CD14-positive monocyte (primary cell): ENCODE measurements around the gene ACY1. TPM values are rescaled to one million over a fixed set of nuclear protein-coding genes. Genes with fewer than 3 reads are reported as not detected.

Experiments used
- DNase-seq, 3 donors: peaks; one replicate each; pipeline ENCODE4 v3.0.0-alpha.2; 2011 to 2022
- H2AFZ ChIP-seq: 2 replicates; pipeline ENCODE4 v1.6.0; 2012; ENCODE audit warnings: mild to moderate bottlenecking, low read depth, low read length, inconsistent platforms; ENCODE audit not compliant: insufficient read depth, poor library complexity, severe bottlenecking
- H3K27ac ChIP-seq, 2 donors: 1 replicate in 1 of 2; 2 replicates in 1 of 2; pipeline ENCODE4 v1.5.1; 2012 to 2013; ENCODE audit warnings: low read length in 2 of 2, control low read depth in 1 of 2, inconsistent platforms in 1 of 2, low read depth in 1 of 2, mild to moderate bottlenecking in 1 of 2
- H3K27me3 ChIP-seq, 2 donors: one replicate each; pipeline versions ENCODE4 v1.6.0 to v1.6.1; 2011 to 2013; ENCODE audit warnings: low read length in 2 of 2; ENCODE audit not compliant: control insufficient read depth in 2 of 2, insufficient read depth in 2 of 2
- H3K36me3 ChIP-seq, 2 donors: replicated peaks in 1 of 2; 1 replicate in 1 of 2; 2 replicates in 1 of 2; pipeline versions ENCODE4 v1.5.1 to v1.6.1; 2012 to 2013; ENCODE audit warnings: low read length in 2 of 2, control low read depth in 1 of 2, inconsistent platforms in 1 of 2, mild to moderate bottlenecking in 1 of 2; ENCODE audit not compliant: insufficient read depth in 2 of 2, control insufficient read depth in 1 of 2
- H3K4me1 ChIP-seq, 2 donors: 1 replicate in 1 of 2; 2 replicates in 1 of 2; pipeline versions ENCODE4 v1.5.1 to v1.6.1; 2012 to 2013; ENCODE audit warnings: low read length in 2 of 2, control low read depth in 1 of 2, inconsistent platforms in 1 of 2, mild to moderate bottlenecking in 1 of 2, moderate library complexity in 1 of 2; ENCODE audit not compliant: insufficient read depth in 2 of 2, control insufficient read depth in 1 of 2
- H3K4me2 ChIP-seq: replicated peaks from 2 replicates; pipeline ENCODE3; 2012; ENCODE audit warnings: low read length, moderate library complexity, mild to moderate bottlenecking; ENCODE audit not compliant: poor library complexity, severe bottlenecking; ENCODE audit errors: extremely low read depth
- H3K4me3 ChIP-seq, 3 experiments: fragments of 200-600 bp in 1 of 3; sonication (generic) in 1 of 3; replicated peaks in 1 of 3; 1 replicate in 2 of 3; 2 replicates in 1 of 3; pipeline ENCODE4 v1.5.1; 2011 to 2013; ENCODE audit warnings: low read length in 3 of 3, mild to moderate bottlenecking in 3 of 3, control low read depth in 2 of 3, low read depth in 2 of 3, inconsistent platforms in 1 of 3, moderate library complexity in 1 of 3
- H3K79me2 ChIP-seq: 2 replicates; pipeline ENCODE4 v1.6.0; 2012; ENCODE audit warnings: mild to moderate bottlenecking, control low read depth, inconsistent platforms, low read length, moderate library complexity; ENCODE audit not compliant: insufficient read depth
- H3K9ac ChIP-seq: 2 replicates; pipeline ENCODE4 v1.6.0; 2017; ENCODE audit warnings: low read length, mild to moderate bottlenecking; ENCODE audit not compliant: insufficient read depth, poor library complexity, severe bottlenecking
- H3K9me3 ChIP-seq, 2 donors: replicated peaks in 1 of 2; 1 replicate in 1 of 2; 2 replicates in 1 of 2; pipeline versions ENCODE4 v1.5.1 to v1.6.1; 2012 to 2013; ENCODE audit warnings: low read length in 2 of 2, control low read depth in 1 of 2; ENCODE audit not compliant: control insufficient read depth in 1 of 2, insufficient read depth in 1 of 2
- H4K20me1 ChIP-seq: 2 replicates; pipeline ENCODE4 v1.6.0; 2012; ENCODE audit warnings: mild to moderate bottlenecking, low read length, control low read depth, moderate library complexity; ENCODE audit not compliant: insufficient read depth
- H3K27ac Mint-ChIP-seq, 7 donors: one replicate each; pipeline ENCODE4 v1.8.0; 2020; ENCODE audit warnings: mild to moderate bottlenecking in 7 of 7, mixed read lengths in 7 of 7, moderate library complexity in 6 of 7, inconsistent platforms in 2 of 7
- H3K27me3 Mint-ChIP-seq, 3 donors: one replicate each; pipeline ENCODE4 v1.8.0; 2021 to 2022; ENCODE audit warnings: low read depth in 3 of 3, mild to moderate bottlenecking in 3 of 3, mixed read lengths in 3 of 3, moderate library complexity in 3 of 3, inconsistent platforms in 1 of 3
- H3K36me3 Mint-ChIP-seq, 2 donors: one replicate each; pipeline ENCODE4 v1.8.0; 2020; ENCODE audit warnings: mixed read lengths in 2 of 2, inconsistent platforms in 1 of 2, mild to moderate bottlenecking in 1 of 2
- H3K4me1 Mint-ChIP-seq: one replicate; pipeline ENCODE4 v1.8.0; 2020; ENCODE audit warnings: mild to moderate bottlenecking, mixed read lengths
- H3K4me3 Mint-ChIP-seq, 2 donors: one replicate each; pipeline ENCODE4 v1.8.0; 2020; ENCODE audit warnings: mild to moderate bottlenecking in 2 of 2, mixed read lengths in 2 of 2, moderate library complexity in 1 of 2
- H3K9me3 Mint-ChIP-seq, 7 donors: one replicate each; pipeline ENCODE4 v1.8.0; 2020 to 2022; ENCODE audit warnings: mixed read lengths in 7 of 7, mild to moderate bottlenecking in 6 of 7, moderate library complexity in 6 of 7, inconsistent platforms in 2 of 7
- WGBS: methylation state at CpG from one replicate; pipeline ENCODE4 v1.1.5; 2013; ENCODE audit warnings: missing lambda C conversion rate; ENCODE audit not compliant: insufficient coverage; 5-methylcytosine and 5-hydroxymethylcytosine counted together
- intact Hi-C, 2 donors: fragments of 100-400 bp; cut with micrococcal nuclease; formaldehyde crosslinking; loops; one replicate each; pipeline versions ENCODE4 v1.15.0 to v1.15.1; 2023
- polyA plus RNA-seq, 3 donors: library from polyadenylated mRNA; depleted of rRNA in 1 of 3; unstranded in 2 of 3; stranded (reverse) in 1 of 3; fragments of 300-500 nt in 2 of 3; fragments of >200 nt in 1 of 3; fragmentation: Illumina TruSeq in 2 of 3; gene quantifications; 1 replicate in 2 of 3; 2 replicates in 1 of 3; pipeline ENCODE4 v1.2.3, GENCODE V29; 2012 to 2021
- TF ChIP-seq, protein P1 (sequence below): fragments of 200-600 bp; IDR thresholded peaks from one replicate; pipeline ENCODE4 v1.8.0; 2022; ENCODE audit warnings: antibody characterized with exemption, mild to moderate bottlenecking

Gene ACY1
- polyA plus RNA-seq, 3 donors, result 13.3 to 18.0 (median 14.5) TPM

DNA sequence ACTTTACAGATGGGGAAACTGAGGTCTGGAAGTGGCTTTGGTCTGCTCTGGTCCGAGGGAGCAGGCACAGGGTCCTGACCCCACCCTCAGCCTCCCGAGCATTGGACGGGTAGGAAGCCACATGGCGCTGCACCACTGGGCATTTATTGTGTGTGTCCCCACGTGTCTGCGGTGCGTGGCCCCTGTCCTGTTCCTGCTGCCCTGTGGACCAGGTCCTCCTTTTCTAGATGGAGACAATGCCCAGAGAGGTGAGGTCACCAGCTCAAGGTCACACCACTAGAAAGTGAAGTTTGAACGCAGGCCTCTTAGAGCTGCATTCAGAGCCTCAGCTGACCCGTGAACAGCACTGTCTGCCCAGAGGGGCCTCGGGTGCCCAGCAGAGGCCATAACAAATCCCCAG lies 46.2 kb downstream of the ACY1 start:
- H3K4me3 ChIP-seq, result no peak overlapping the region
- no peak overlapping the region for H3K4me2 ChIP-seq
- H3K9ac ChIP-seq, result no peak overlapping the region
- H3K4me1 ChIP-seq, result no peaks in the 10 kb centered on the region
- no peak overlapping the region for H2AFZ ChIP-seq
- no peak overlapping the region for H3K27ac Mint-ChIP-seq
- no peaks in the 10 kb centered on the region for H3K9me3 Mint-ChIP-seq
- WGBS, result 89% methylated on average over 10 of the region's 10 CpGs
- H3K36me3 Mint-ChIP-seq, result no peaks in the 10 kb centered on the region
- no peaks in the 10 kb centered on the region for H3K79me2 ChIP-seq
- H3K9me3 ChIP-seq, result no peaks in the 10 kb centered on the region
- H3K27me3 ChIP-seq, result no peaks in the 10 kb centered on the region
- DNase-seq, result no peak
- TF ChIP-seq, protein P1, sequence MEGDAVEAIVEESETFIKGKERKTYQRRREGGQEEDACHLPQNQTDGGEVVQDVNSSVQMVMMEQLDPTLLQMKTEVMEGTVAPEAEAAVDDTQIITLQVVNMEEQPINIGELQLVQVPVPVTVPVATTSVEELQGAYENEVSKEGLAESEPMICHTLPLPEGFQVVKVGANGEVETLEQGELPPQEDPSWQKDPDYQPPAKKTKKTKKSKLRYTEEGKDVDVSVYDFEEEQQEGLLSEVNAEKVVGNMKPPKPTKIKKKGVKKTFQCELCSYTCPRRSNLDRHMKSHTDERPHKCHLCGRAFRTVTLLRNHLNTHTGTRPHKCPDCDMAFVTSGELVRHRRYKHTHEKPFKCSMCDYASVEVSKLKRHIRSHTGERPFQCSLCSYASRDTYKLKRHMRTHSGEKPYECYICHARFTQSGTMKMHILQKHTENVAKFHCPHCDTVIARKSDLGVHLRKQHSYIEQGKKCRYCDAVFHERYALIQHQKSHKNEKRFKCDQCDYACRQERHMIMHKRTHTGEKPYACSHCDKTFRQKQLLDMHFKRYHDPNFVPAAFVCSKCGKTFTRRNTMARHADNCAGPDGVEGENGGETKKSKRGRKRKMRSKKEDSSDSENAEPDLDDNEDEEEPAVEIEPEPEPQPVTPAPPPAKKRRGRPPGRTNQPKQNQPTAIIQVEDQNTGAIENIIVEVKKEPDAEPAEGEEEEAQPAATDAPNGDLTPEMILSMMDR, result no peak
- no peak overlapping the region for H3K27ac ChIP-seq
- H4K20me1 ChIP-seq, result no peaks in the 10 kb centered on the region
- intact Hi-C loops, result no loop called here
- no peaks in the 10 kb centered on the region for H3K36me3 ChIP-seq
- H3K4me3 Mint-ChIP-seq, result no peak overlapping the region
- H3K4me1 Mint-ChIP-seq, result no peaks in the 10 kb centered on the region
- H3K27me3 Mint-ChIP-seq, result peaks cover 0 to 4% (median 1%) of the 10 kb centered on the region in 3 donors

DNA sequence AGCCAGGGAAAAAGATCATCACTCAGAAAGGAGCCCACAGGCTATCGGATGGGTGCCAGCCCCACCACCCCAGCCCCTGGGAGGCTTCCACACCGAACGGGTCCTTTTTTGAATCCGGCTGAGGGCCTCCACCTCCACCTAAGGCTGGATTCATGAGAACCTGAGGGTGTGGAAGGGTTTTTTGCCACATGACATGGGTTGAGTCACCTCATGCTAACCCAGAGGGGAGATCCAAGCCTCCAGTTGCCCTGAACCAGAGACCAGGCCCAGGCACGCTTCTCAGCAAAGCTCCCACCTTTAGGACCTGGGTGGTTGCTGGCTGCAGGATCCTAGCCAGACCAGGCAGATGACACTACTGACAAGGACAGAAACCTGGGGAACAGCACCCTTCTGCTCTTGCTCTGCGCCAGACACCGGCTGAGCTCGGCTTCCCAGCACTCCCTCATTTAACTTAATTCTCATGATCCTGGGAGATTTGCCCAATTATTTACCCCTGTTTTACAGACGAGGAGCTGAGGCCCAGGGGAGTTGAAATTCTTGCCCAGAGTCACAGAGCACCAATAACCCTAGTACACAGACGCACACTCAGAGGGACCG lies 47.5 kb downstream of the ACY1 start:
- TF ChIP-seq, protein P1, result no peak
- H3K4me1 Mint-ChIP-seq, result no peaks in the 10 kb centered on the region
- no peaks in the 10 kb centered on the region for H3K9me3 ChIP-seq
- H3K9ac ChIP-seq, result no peak overlapping the region
- no peaks in the 10 kb centered on the region for H3K36me3 ChIP-seq
- no peaks in the 10 kb centered on the region for H3K4me1 ChIP-seq
- intact Hi-C loops, result no loop called here
- H3K27me3 Mint-ChIP-seq, result peaks cover 0 to 3% (median 3%) of the 10 kb centered on the region in 3 donors
- H3K4me3 ChIP-seq, result no peak overlapping the region
- WGBS, result 98% methylated on average over 4 of the region's 11 CpGs
- no peaks in the 10 kb centered on the region for H3K9me3 Mint-ChIP-seq
- no peaks in the 10 kb centered on the region for H3K36me3 Mint-ChIP-seq
- DNase-seq, result no peak
- no peak overlapping the region for H3K4me3 Mint-ChIP-seq
- H3K27me3 ChIP-seq, result no peaks in the 10 kb centered on the region
- no peaks in the 10 kb centered on the region for H3K79me2 ChIP-seq
- no peak overlapping the region for H2AFZ ChIP-seq
- no peaks in the 10 kb centered on the region for H4K20me1 ChIP-seq
- no peak overlapping the region for H3K4me2 ChIP-seq
- no peak overlapping the region for H3K27ac Mint-ChIP-seq
- no peak overlapping the region for H3K27ac ChIP-seq
